ENCODE data around the gene ZNF366.

- no peak for TF ChIP-seq TAF1 (IDR thresholded peaks at IDR 0.05; ENCODE audit: low read depth, low read length)
- TF ChIP-seq POLR2A (IDR thresholded peaks at IDR 0.05; ENCODE audit: low read depth, low read length), result no peak
Measured at GRCh38 chr5:72408603-72409002, 98.6 kb downstream of the ZNF366 start.
